ENCODE measurements around the gene FAM120A. TPM values are rescaled to one million over a fixed set of nuclear protein-coding genes. Genes with fewer than 3 reads are reported as not detected.

FAM120A gene
- polyA plus RNA-seq (2013), result 51.9 TPM

- WGBS (ENCODE audit: insufficient coverage), result under 1% methylated on average over 57 of the region's 100 CpGs
- ChIA-PET POLR2A (interaction anchor here (0.8 kb wide), 1 partner anchor 487 kb away, joined by 4 read pairs; no protein-coding TSS in a partner anchor), CTCF (interaction anchor here (1.0 to 1.2 kb wide), 2 partner anchors 14 to 115 kb away, joined by 3 to 4 read pairs; no protein-coding TSS in a partner anchor)
- peak within 1 kb of the TSS; percentile 84 to 99 (median 95) for H3K4me3 ChIP-seq (ENCODE audit: control insufficient read depth in 1 of 7, extremely low read depth in 1 of 7, insufficient read depth in 4 of 7, low read depth in 2 of 7, low read length in 6 of 7)
- H3K27me3 ChIP-seq (replicated peaks in 2 of 5; ENCODE audit: control insufficient read depth in 4 of 5, insufficient read depth in 5 of 5, low read length in 4 of 5), result no peaks in the 10 kb centered on the region
- no peaks in the 10 kb centered on the region for H3K9me3 ChIP-seq (ENCODE audit: control extremely low read depth in 1 of 5, control insufficient read depth in 4 of 5, insufficient read depth in 2 of 5, low read depth in 1 of 5, low read length in 4 of 5)
- peaks cover 18 to 35% (median 25%) of the 10 kb centered on the region in 4 experiments for H3K4me1 ChIP-seq (ENCODE audit: control extremely low read depth in 1 of 4, control insufficient read depth in 4 of 4, insufficient read depth in 4 of 4, low read length in 3 of 4)
- H3K27ac ChIP-seq (ENCODE audit: insufficient read depth in 1 of 2, low read depth in 1 of 2, low read length in 2 of 2, poor library complexity in 1 of 2, severe bottlenecking in 2 of 2), result peak within 1 kb of the TSS; percentile 92 to 96
- DNase-seq, result peak; percentile 80 to 90 (median 82)
- H3K36me3 ChIP-seq (ENCODE audit: control insufficient read depth in 4 of 4, insufficient read depth in 4 of 4, low read length in 3 of 4), result peaks cover 4 to 23% (median 20%) of the 10 kb centered on the region in 4 experiments
These were observed at the start of gene FAM120A for GRCh38 chr9:93450945-93451815. Gene FAM120A, plus strand, starts transcription at chr9:93451685. Its CDS starts 231 bp downstream, at chr9:93451916.

GRCh38 chr9:93406371-93406770 lies 45.1 kb upstream of the FAM120A start:
- Histone ChIP-seq H3K27ac (ENCODE audit: insufficient read depth in 1 of 2, low read depth in 1 of 2, low read length in 2 of 2, poor library complexity in 1 of 2, severe bottlenecking in 2 of 2) (no peak overlapping the region), H3K4me3 (ENCODE audit: control insufficient read depth in 1 of 7, extremely low read depth in 1 of 7, insufficient read depth in 4 of 7, low read depth in 2 of 7, low read length in 6 of 7) (no peak overlapping the region), H3K9me3 (ENCODE audit: control extremely low read depth in 1 of 5, control insufficient read depth in 4 of 5, insufficient read depth in 2 of 5, low read depth in 1 of 5, low read length in 4 of 5) (no peaks in the 10 kb centered on the region), H3K36me3 (ENCODE audit: control insufficient read depth in 4 of 4, insufficient read depth in 4 of 4, low read length in 3 of 4) (no peaks in the 10 kb centered on the region), H3K27me3 (replicated peaks in 2 of 5; ENCODE audit: control insufficient read depth in 4 of 5, insufficient read depth in 5 of 5, low read length in 4 of 5) (peaks cover 0 to 4% (median 0%) of the 10 kb centered on the region in 5 experiments), H3K4me1 (ENCODE audit: control extremely low read depth in 1 of 4, control insufficient read depth in 4 of 4, insufficient read depth in 4 of 4, low read length in 3 of 4) (no peaks in the 10 kb centered on the region)
- CTCF ChIA-PET, result interaction anchor here (0.7 kb wide), 1 partner anchor 78 kb away, joined by 4 read pairs; no protein-coding TSS in a partner anchor
- DNase-seq, result no peak
- whole genome bisulfite sequencing (ENCODE audit: insufficient coverage), result 100% methylated on average over 4 of the region's 5 CpGs
- POLR2A ChIA-PET, result no interaction called here

- H3K36me3 ChIP-seq (ENCODE audit: control insufficient read depth in 4 of 4, insufficient read depth in 4 of 4, low read length in 3 of 4), result no peaks in the 10 kb centered on the region
- H3K4me3 ChIP-seq (ENCODE audit: control insufficient read depth in 1 of 7, extremely low read depth in 1 of 7, insufficient read depth in 4 of 7, low read depth in 2 of 7, low read length in 6 of 7), result no peak overlapping the region
- ChIA-PET CTCF (no interaction called here), POLR2A (no interaction called here)
- no peak overlapping the region for H3K27ac ChIP-seq (ENCODE audit: insufficient read depth in 1 of 2, low read depth in 1 of 2, low read length in 2 of 2, poor library complexity in 1 of 2, severe bottlenecking in 2 of 2)
- no peak for DNase-seq
- no peaks in the 10 kb centered on the region for H3K27me3 ChIP-seq (replicated peaks in 2 of 5; ENCODE audit: control insufficient read depth in 4 of 5, insufficient read depth in 5 of 5, low read length in 4 of 5)
- no peaks in the 10 kb centered on the region for H3K4me1 ChIP-seq (ENCODE audit: control extremely low read depth in 1 of 4, control insufficient read depth in 4 of 4, insufficient read depth in 4 of 4, low read length in 3 of 4)
- H3K9me3 ChIP-seq (ENCODE audit: control extremely low read depth in 1 of 5, control insufficient read depth in 4 of 5, insufficient read depth in 2 of 5, low read depth in 1 of 5, low read length in 4 of 5), result peaks cover 0 to 16% (median 6%) of the 10 kb centered on the region in 5 experiments
These were observed 38.0 kb upstream of the FAM120A start for GRCh38 chr9:93413530-93413929.

GRCh38 chr9:93415176-93415690 lies 36.3 kb upstream of the FAM120A start:
- no peaks in the 10 kb centered on the region for H3K36me3 ChIP-seq (ENCODE audit: control insufficient read depth in 4 of 4, insufficient read depth in 4 of 4, low read length in 3 of 4)
- H3K27me3 ChIP-seq (replicated peaks in 2 of 5; ENCODE audit: control insufficient read depth in 4 of 5, insufficient read depth in 5 of 5, low read length in 4 of 5), result no peaks in the 10 kb centered on the region
- DNase-seq, result no peak
- WGBS (ENCODE audit: insufficient coverage), result no CpG with 5 or more reads among the region's 2 CpGs
- no peak overlapping the region for H3K4me3 ChIP-seq (ENCODE audit: control insufficient read depth in 1 of 7, extremely low read depth in 1 of 7, insufficient read depth in 4 of 7, low read depth in 2 of 7, low read length in 6 of 7)
- peaks cover 0 to 29% (median 11%) of the 10 kb centered on the region in 5 experiments for H3K9me3 ChIP-seq (ENCODE audit: control extremely low read depth in 1 of 5, control insufficient read depth in 4 of 5, insufficient read depth in 2 of 5, low read depth in 1 of 5, low read length in 4 of 5)
- no peak overlapping the region for H3K27ac ChIP-seq (ENCODE audit: insufficient read depth in 1 of 2, low read depth in 1 of 2, low read length in 2 of 2, poor library complexity in 1 of 2, severe bottlenecking in 2 of 2)
- H3K4me1 ChIP-seq (ENCODE audit: control extremely low read depth in 1 of 4, control insufficient read depth in 4 of 4, insufficient read depth in 4 of 4, low read length in 3 of 4), result no peaks in the 10 kb centered on the region
- ChIA-PET CTCF (no interaction called here), POLR2A (no interaction called here)

GRCh38 chr9:93416530-93417235 lies 34.8 kb upstream of the FAM120A start:
- 84% methylated on average over 8 of the region's 8 CpGs for WGBS (ENCODE audit: insufficient coverage)
- H3K4me3 ChIP-seq (ENCODE audit: control insufficient read depth in 1 of 7, extremely low read depth in 1 of 7, insufficient read depth in 4 of 7, low read depth in 2 of 7, low read length in 6 of 7), result no peak overlapping the region
- no peak overlapping the region for H3K27ac ChIP-seq (ENCODE audit: insufficient read depth in 1 of 2, low read depth in 1 of 2, low read length in 2 of 2, poor library complexity in 1 of 2, severe bottlenecking in 2 of 2)
- DNase-seq, result no peak
- H3K4me1 ChIP-seq (ENCODE audit: control extremely low read depth in 1 of 4, control insufficient read depth in 4 of 4, insufficient read depth in 4 of 4, low read length in 3 of 4), result no peaks in the 10 kb centered on the region
- no peaks in the 10 kb centered on the region for H3K27me3 ChIP-seq (replicated peaks in 2 of 5; ENCODE audit: control insufficient read depth in 4 of 5, insufficient read depth in 5 of 5, low read length in 4 of 5)
- peaks cover 0 to 29% (median 11%) of the 10 kb centered on the region in 5 experiments for H3K9me3 ChIP-seq (ENCODE audit: control extremely low read depth in 1 of 5, control insufficient read depth in 4 of 5, insufficient read depth in 2 of 5, low read depth in 1 of 5, low read length in 4 of 5)
- no peaks in the 10 kb centered on the region for H3K36me3 ChIP-seq (ENCODE audit: control insufficient read depth in 4 of 4, insufficient read depth in 4 of 4, low read length in 3 of 4)
- ChIA-PET POLR2A (no interaction called here), CTCF (no interaction called here)

- Histone ChIP-seq H3K27me3 (replicated peaks in 2 of 5; ENCODE audit: control insufficient read depth in 4 of 5, insufficient read depth in 5 of 5, low read length in 4 of 5) (no peaks in the 10 kb centered on the region), H3K4me3 (ENCODE audit: control insufficient read depth in 1 of 7, extremely low read depth in 1 of 7, insufficient read depth in 4 of 7, low read depth in 2 of 7, low read length in 6 of 7) (no peak overlapping the region), H3K9me3 (ENCODE audit: control extremely low read depth in 1 of 5, control insufficient read depth in 4 of 5, insufficient read depth in 2 of 5, low read depth in 1 of 5, low read length in 4 of 5) (peaks cover 0 to 29% (median 11%) of the 10 kb centered on the region in 5 experiments), H3K4me1 (ENCODE audit: control extremely low read depth in 1 of 4, control insufficient read depth in 4 of 4, insufficient read depth in 4 of 4, low read length in 3 of 4) (no peaks in the 10 kb centered on the region), H3K27ac (ENCODE audit: insufficient read depth in 1 of 2, low read depth in 1 of 2, low read length in 2 of 2, poor library complexity in 1 of 2, severe bottlenecking in 2 of 2) (no peak overlapping the region), H3K36me3 (ENCODE audit: control insufficient read depth in 4 of 4, insufficient read depth in 4 of 4, low read length in 3 of 4) (no peaks in the 10 kb centered on the region)
- CTCF ChIA-PET, result no interaction called here
- no CpG with 5 or more reads among the region's 1 CpG for WGBS (ENCODE audit: insufficient coverage)
- DNase-seq, result no peak
- POLR2A ChIA-PET, result no interaction called here
These were observed 33.9 kb upstream of the FAM120A start for GRCh38 chr9:93417538-93417937.

GRCh38 chr9:93419023-93419422 lies 32.5 kb upstream of the FAM120A start:
- no CpG with 5 or more reads among the region's 1 CpG for WGBS (ENCODE audit: insufficient coverage)
- no peak overlapping the region for H3K4me3 ChIP-seq (ENCODE audit: control insufficient read depth in 1 of 7, extremely low read depth in 1 of 7, insufficient read depth in 4 of 7, low read depth in 2 of 7, low read length in 6 of 7)
- peaks cover 0 to 29% (median 11%) of the 10 kb centered on the region in 5 experiments for H3K9me3 ChIP-seq (ENCODE audit: control extremely low read depth in 1 of 5, control insufficient read depth in 4 of 5, insufficient read depth in 2 of 5, low read depth in 1 of 5, low read length in 4 of 5)
- no peak overlapping the region for H3K27ac ChIP-seq (ENCODE audit: insufficient read depth in 1 of 2, low read depth in 1 of 2, low read length in 2 of 2, poor library complexity in 1 of 2, severe bottlenecking in 2 of 2)
- H3K36me3 ChIP-seq (ENCODE audit: control insufficient read depth in 4 of 4, insufficient read depth in 4 of 4, low read length in 3 of 4), result no peaks in the 10 kb centered on the region
- no peaks in the 10 kb centered on the region for H3K4me1 ChIP-seq (ENCODE audit: control extremely low read depth in 1 of 4, control insufficient read depth in 4 of 4, insufficient read depth in 4 of 4, low read length in 3 of 4)
- no peak for DNase-seq
- ChIA-PET POLR2A (no interaction called here), CTCF (no interaction called here)
- H3K27me3 ChIP-seq (replicated peaks in 2 of 5; ENCODE audit: control insufficient read depth in 4 of 5, insufficient read depth in 5 of 5, low read length in 4 of 5), result no peaks in the 10 kb centered on the region

All from common myeloid progenitor, CD34-positive (primary cell).